AG10803 (cell line): ENCODE data around the gene DIAPH1.

Experiments used
- DNase-seq: peaks from one replicate; pipeline ENCODE4 v3.0.0; 2010; ENCODE audit warnings: low read depth
- H3K4me3 ChIP-seq: 2 replicates; pipeline ENCODE4 v1.5.1; 2011; ENCODE audit warnings: mild to moderate bottlenecking, low read length, control low read depth
- TF ChIP-seq, protein P1 (sequence below): conservative IDR thresholded peaks from 2 replicates; pipeline ENCODE4 v1.5.1; 2011; ENCODE audit warnings: mild to moderate bottlenecking, low read length, control low read depth, inconsistent platforms

Gene DIAPH1

GRCh38 chr5:141635646-141636045 is 16.8 kb upstream of the DIAPH1 start:
- no peak for DNase-seq
- TF ChIP-seq, protein P1, sequence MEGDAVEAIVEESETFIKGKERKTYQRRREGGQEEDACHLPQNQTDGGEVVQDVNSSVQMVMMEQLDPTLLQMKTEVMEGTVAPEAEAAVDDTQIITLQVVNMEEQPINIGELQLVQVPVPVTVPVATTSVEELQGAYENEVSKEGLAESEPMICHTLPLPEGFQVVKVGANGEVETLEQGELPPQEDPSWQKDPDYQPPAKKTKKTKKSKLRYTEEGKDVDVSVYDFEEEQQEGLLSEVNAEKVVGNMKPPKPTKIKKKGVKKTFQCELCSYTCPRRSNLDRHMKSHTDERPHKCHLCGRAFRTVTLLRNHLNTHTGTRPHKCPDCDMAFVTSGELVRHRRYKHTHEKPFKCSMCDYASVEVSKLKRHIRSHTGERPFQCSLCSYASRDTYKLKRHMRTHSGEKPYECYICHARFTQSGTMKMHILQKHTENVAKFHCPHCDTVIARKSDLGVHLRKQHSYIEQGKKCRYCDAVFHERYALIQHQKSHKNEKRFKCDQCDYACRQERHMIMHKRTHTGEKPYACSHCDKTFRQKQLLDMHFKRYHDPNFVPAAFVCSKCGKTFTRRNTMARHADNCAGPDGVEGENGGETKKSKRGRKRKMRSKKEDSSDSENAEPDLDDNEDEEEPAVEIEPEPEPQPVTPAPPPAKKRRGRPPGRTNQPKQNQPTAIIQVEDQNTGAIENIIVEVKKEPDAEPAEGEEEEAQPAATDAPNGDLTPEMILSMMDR = no peak
- H3K4me3 ChIP-seq = peak overlapping the region; percentile 99

DNA sequence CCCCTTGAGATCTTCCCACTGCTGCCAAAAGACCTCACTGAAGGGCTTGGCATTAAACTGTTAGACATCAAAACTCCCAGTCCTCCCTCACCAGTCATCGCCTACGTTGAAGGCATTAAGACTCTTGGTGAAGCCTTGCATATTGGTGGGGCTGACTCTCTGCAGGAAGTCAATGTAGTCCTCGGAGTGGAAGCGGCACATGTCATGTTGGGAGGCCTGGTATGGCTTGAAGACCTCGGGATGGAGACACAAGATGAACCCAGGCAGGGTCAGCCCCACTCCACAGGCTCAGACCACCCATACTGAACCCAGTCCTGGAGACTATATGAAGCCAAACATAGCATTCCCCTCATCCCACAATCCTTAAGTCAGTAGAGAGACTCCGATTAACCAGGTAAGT is 15.9 kb upstream of the DIAPH1 start:
- no peak for DNase-seq
- TF ChIP-seq, protein P1 = no peak
- no peak overlapping the region for H3K4me3 ChIP-seq

- H3K4me3 ChIP-seq = no peak overlapping the region
- TF ChIP-seq, protein P1 = no peak
- no peak for DNase-seq
Measured at GRCh38 chr5:141633871-141634561, 15.2 kb upstream of the DIAPH1 start.

GRCh38 chr5:141632650-141633049 is 13.8 kb upstream of the DIAPH1 start:
- TF ChIP-seq, protein P1 = no peak
- DNase-seq = no peak
- H3K4me3 ChIP-seq = no peak overlapping the region

GRCh38 chr5:141630570-141631140 is 11.9 kb upstream of the DIAPH1 start:
- TF ChIP-seq, protein P1 = no peak
- H3K4me3 ChIP-seq = no peak overlapping the region
- no peak for DNase-seq

DNA sequence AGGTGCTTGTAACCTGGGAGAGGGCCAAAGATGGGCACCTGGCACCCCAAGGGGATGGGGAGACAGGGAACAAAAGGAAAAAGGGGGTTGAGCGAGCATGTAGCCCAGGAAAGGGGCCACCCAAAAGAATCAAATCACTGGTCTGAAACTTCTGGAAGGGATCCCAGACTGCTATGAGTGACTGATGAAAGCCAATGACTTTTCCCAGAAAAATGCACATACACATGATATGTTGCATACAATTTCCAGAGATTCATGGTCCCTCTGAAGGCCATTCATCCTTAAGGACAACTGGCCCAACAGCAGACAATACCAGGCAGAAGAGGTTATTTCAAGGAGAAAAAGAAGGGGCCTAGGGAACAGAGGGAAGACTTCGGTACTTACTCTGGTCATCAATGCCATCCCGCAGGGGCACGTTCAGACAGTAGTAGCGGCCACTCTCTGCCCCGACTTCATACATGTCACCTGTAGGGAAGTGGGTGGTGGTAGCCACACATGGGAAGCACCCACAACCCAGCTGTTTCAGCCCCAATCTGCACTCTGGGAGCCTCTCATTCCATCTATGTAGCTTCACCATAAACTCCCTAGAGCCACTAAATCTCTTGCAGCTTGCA is 9.5 kb upstream of the DIAPH1 start:
- DNase-seq = no peak
- no peak overlapping the region for H3K4me3 ChIP-seq
- TF ChIP-seq, protein P1 = no peak

- H3K4me3 ChIP-seq = no peak overlapping the region
- TF ChIP-seq, protein P1 = no peak
- peak; percentile 61 for DNase-seq
Measured at GRCh38 chr5:141623611-141624010, 4.8 kb upstream of the DIAPH1 start.
